Measurements from ENCODE around the gene PLA2G4D. TPM values are rescaled to one million over a fixed set of nuclear protein-coding genes. Genes with fewer than 3 reads are reported as not detected.

PLA2G4D gene
- total RNA-seq, 1 donor from 2014 or later = not detected

- DNase-seq (ENCODE audit: low read depth) = no peak
- peaks cover 4% of the 10 kb centered on the region for H3K27me3 ChIP-seq (ENCODE audit: control insufficient read depth, insufficient read depth, low read length)
- no peak overlapping the region for H3K4me3 ChIP-seq (ENCODE audit: low read depth, low read length)
- TF ChIP-seq CTCF (IDR thresholded peaks at IDR 0.05; ENCODE audit: insufficient read depth, low read length, poor library complexity, severe bottlenecking) = no peak
- no peaks in the 10 kb centered on the region for H3K36me3 ChIP-seq (ENCODE audit: control insufficient read depth, insufficient read depth, low read length)
These were observed 63.0 kb downstream of the PLA2G4D start for GRCh38 chr15:42031198-42031915.

DNA sequence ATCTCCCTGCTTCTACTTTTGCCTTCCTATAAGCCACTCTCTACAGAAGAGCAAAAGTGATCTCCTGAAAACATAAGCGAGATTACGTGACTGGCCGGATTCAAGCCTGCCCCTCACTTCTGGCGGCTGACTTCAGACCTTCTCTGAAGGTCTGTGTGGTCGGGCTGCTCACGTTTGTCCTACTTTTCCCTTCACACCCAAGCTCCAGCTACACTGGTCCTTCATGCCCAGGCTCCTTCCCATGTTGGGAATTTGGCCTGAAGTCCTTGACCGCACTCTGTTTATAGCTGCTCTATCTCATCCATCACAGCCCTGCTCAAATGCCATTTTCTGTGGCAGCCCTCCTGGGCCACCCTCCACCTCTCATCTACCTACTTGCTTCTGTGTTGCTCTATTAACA, 66.8 kb downstream of the PLA2G4D start:
- TF ChIP-seq CTCF (IDR thresholded peaks at IDR 0.05; ENCODE audit: insufficient read depth, low read length, poor library complexity, severe bottlenecking) = no peak
- peaks cover 7% of the 10 kb centered on the region for H3K27me3 ChIP-seq (ENCODE audit: control insufficient read depth, insufficient read depth, low read length)
- H3K4me3 ChIP-seq (ENCODE audit: low read depth, low read length) = no peak overlapping the region
- DNase-seq (ENCODE audit: low read depth) = no peak
- H3K36me3 ChIP-seq (ENCODE audit: control insufficient read depth, insufficient read depth, low read length) = no peaks in the 10 kb centered on the region

GRCh38 chr15:42024303-42024702, 70.1 kb downstream of the PLA2G4D start:
- Histone ChIP-seq H3K36me3 (ENCODE audit: control insufficient read depth, insufficient read depth, low read length) (no peaks in the 10 kb centered on the region), H3K27me3 (ENCODE audit: control insufficient read depth, insufficient read depth, low read length) (peaks cover 7% of the 10 kb centered on the region), H3K4me3 (ENCODE audit: low read depth, low read length) (no peak overlapping the region)
- DNase-seq (ENCODE audit: low read depth) = no peak
- TF ChIP-seq CTCF (IDR thresholded peaks at IDR 0.05; ENCODE audit: insufficient read depth, low read length, poor library complexity, severe bottlenecking) = no peak

- DNase-seq (ENCODE audit: low read depth) = no peak
- Histone ChIP-seq H3K4me3 (ENCODE audit: low read depth, low read length) (no peak overlapping the region), H3K36me3 (ENCODE audit: control insufficient read depth, insufficient read depth, low read length) (no peaks in the 10 kb centered on the region), H3K27me3 (ENCODE audit: control insufficient read depth, insufficient read depth, low read length) (peaks cover 4% of the 10 kb centered on the region)
- TF ChIP-seq CTCF (IDR thresholded peaks at IDR 0.05; ENCODE audit: insufficient read depth, low read length, poor library complexity, severe bottlenecking) = no peak
These were observed 72.8 kb downstream of the PLA2G4D start for GRCh38 chr15:42021593-42021992.

DNA sequence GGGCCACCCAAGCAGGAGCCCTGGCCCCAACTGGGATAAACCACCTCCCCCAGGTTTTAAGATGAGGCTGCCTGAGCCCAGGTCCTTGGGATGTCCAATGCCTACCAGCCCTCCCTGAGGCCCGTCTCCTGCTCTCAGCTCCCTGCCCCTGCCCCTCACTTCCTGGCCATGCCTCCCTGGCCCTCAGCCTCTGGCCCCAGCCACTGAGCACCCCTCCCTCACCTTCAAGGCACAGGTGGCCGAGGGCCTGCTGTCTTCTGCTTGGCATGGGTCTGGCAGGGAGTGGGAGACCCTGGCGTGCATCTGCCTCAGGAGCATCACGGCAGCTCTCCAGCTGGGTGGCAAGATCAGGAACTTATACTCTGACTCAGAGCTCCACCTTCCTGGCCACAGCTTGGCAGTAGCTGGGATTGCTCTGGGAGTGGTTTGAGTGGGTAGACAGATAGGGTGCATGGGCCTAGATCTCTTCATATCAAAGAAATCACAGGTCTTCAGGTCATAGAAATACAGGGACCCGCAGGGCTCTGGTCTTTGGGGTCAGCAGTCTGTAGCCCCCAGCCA, 73.6 kb downstream of the PLA2G4D start, which contains the start of gene PLA2G4E:
TSS of gene PLA2G4E (minus strand) at position 330 of the 561 bp plus-strand sequence. CDS start at position 318, 12 bp downstream.
- peaks cover 4% of the 10 kb centered on the region for H3K27me3 ChIP-seq (ENCODE audit: control insufficient read depth, insufficient read depth, low read length)
- no peak within 1 kb of the TSS for H3K4me3 ChIP-seq (ENCODE audit: low read depth, low read length)
- DNase-seq (ENCODE audit: low read depth) = no peak
- H3K36me3 ChIP-seq (ENCODE audit: control insufficient read depth, insufficient read depth, low read length) = no peaks in the 10 kb centered on the region
- TF ChIP-seq CTCF (IDR thresholded peaks at IDR 0.05; ENCODE audit: insufficient read depth, low read length, poor library complexity, severe bottlenecking) = no peak

Measured in kidney epithelial cell (primary cell).